SK-N-SH (cell line): ENCODE results near the gene NR1D2. TPM values are rescaled to one million over a fixed set of nuclear protein-coding genes. Genes with fewer than 3 reads are reported as not detected.

Source experiments
- CTCF ChIA-PET: fragments of 300-600, 350-600 bp; formaldehyde crosslinking; extraction: SDS; loops from one replicate; lab custom pipeline; 2021; lab: Yijun Ruan, JAX
- POLR2A ChIA-PET: fragments of 350-600 bp; sonication (Branson Sonifier 250); formaldehyde crosslinking; extraction: SDS; loops from one replicate; lab custom pipeline; 2020; ENCODE audit warnings: antibody characterized with exemption, inconsistent platforms; lab: Yijun Ruan, JAX
- DNase-seq: peaks from one replicate; pipeline ENCODE4 v3.0.0; 2012
- H2AFZ ChIP-seq: fragments of 200-600 bp; sonication (generic); 2 replicates; pipeline ENCODE4 v1.8.1; 2016; ENCODE audit warnings: antibody characterized with exemption, mild to moderate bottlenecking, low read depth
- H3F3A ChIP-seq: fragments of 200-600 bp; sonication (generic); replicated peaks from 2 replicates; pipeline ENCODE3; 2016; ENCODE audit warnings: antibody characterized with exemption, mild to moderate bottlenecking; ENCODE audit not compliant: insufficient read depth
- H3K27ac ChIP-seq, 2 experiments: fragments of 200-500 bp in 1 of 2; fragments of 200-600 bp in 1 of 2; sonication (Bioruptor generic) in 1 of 2; sonication (generic), shearing (Covaris generic) in 1 of 2; 2 replicates each; pipeline versions ENCODE4 v1.5.1 to v1.6.1; 2014 to 2016; ENCODE audit warnings: low read depth in 2 of 2, inconsistent platforms in 1 of 2, low read length in 1 of 2, mild to moderate bottlenecking in 1 of 2, mixed read lengths in 1 of 2
- H3K27me3 ChIP-seq: fragments of 200-600 bp; sonication (generic), shearing (Covaris generic); 2 replicates; pipeline ENCODE4 v1.6.1; 2016; ENCODE audit warnings: mixed run types; ENCODE audit not compliant: insufficient read depth
- H3K36me3 ChIP-seq, 2 experiments: fragments of 200-500 bp in 1 of 2; fragments of 200-600 bp in 1 of 2; sonication (Bioruptor generic) in 1 of 2; sonication (generic) in 1 of 2; replicated peaks in 1 of 2; 2 replicates each; pipeline versions ENCODE3 to v1.5.1; 2014 to 2016; ENCODE audit warnings: low read length in 1 of 2, mild to moderate bottlenecking in 1 of 2; ENCODE audit not compliant: insufficient read depth in 2 of 2, control insufficient read depth in 1 of 2
- H3K4me1 ChIP-seq, 2 experiments: fragments of 200-500 bp in 1 of 2; fragments of 200-600 bp in 1 of 2; sonication (Bioruptor generic) in 1 of 2; sonication (generic), shearing (Covaris generic) in 1 of 2; 2 replicates each; pipeline versions ENCODE4 v1.5.1 to v1.6.1; 2014 to 2016; ENCODE audit warnings: low read depth in 1 of 2, low read length in 1 of 2, mixed run types in 1 of 2; ENCODE audit not compliant: insufficient read depth in 2 of 2, control insufficient read depth in 1 of 2
- H3K4me2 ChIP-seq: fragments of 200-600 bp; sonication (generic), shearing (Covaris generic); 2 replicates; pipeline ENCODE4 v1.6.1; 2017; ENCODE audit warnings: mixed run types
- H3K4me3 ChIP-seq, 2 experiments: fragments of 200-500 bp in 1 of 2; fragments of 200-600 bp in 1 of 2; sonication (Bioruptor generic) in 1 of 2; sonication (generic), shearing (Covaris generic) in 1 of 2; 2 replicates each; pipeline versions ENCODE4 v1.5.1 to v1.8.1; 2014 to 2016; ENCODE audit warnings: low read depth in 2 of 2, inconsistent platforms in 1 of 2, low read length in 1 of 2, mild to moderate bottlenecking in 1 of 2, mixed read lengths in 1 of 2, moderate library complexity in 1 of 2
- H3K79me2 ChIP-seq: fragments of 200-600 bp; sonication (generic); 2 replicates; pipeline ENCODE4 v1.8.1; 2017; ENCODE audit warnings: mild to moderate bottlenecking; ENCODE audit not compliant: insufficient read depth
- H3K9ac ChIP-seq: fragments of 200-600 bp; sonication (generic); 2 replicates; pipeline ENCODE4 v1.6.1; 2017; ENCODE audit warnings: mixed run types
- H3K9me2 ChIP-seq: fragments of 200-600 bp; sonication (generic); 2 replicates; pipeline ENCODE4 v1.6.1; 2017; ENCODE audit warnings: mixed run types
- H3K9me3 ChIP-seq: fragments of 200-600 bp; sonication (generic); 2 replicates; pipeline ENCODE4 v1.6.1; 2017; ENCODE audit warnings: mixed run types, mild to moderate bottlenecking, moderate library complexity
- H4K20me1 ChIP-seq: fragments of 200-600 bp; sonication (generic); 2 replicates; pipeline ENCODE4 v1.6.1; 2017; ENCODE audit warnings: mild to moderate bottlenecking, mixed run types; ENCODE audit not compliant: insufficient read depth
- EP300 ChIP-seq, 2 experiments: IDR thresholded peaks; 2 replicates each; pipeline versions ENCODE4 v1.4.0 to v1.6.1; 2012; ENCODE audit warnings: borderline replicate concordance in 1 of 2, low read depth in 1 of 2, low read length in 1 of 2
- EZH2phosphoT487 ChIP-seq: fragments of 200-600 bp; sonication (generic); IDR thresholded peaks from 2 replicates; pipeline ENCODE4 v1.6.1; 2017; ENCODE audit warnings: low read depth, mixed run types, mild to moderate bottlenecking, antibody characterized with exemption, moderate library complexity, borderline replicate concordance
- FOSL2 ChIP-seq: IDR thresholded peaks from 2 replicates; pipeline ENCODE4 v1.4.0; 2012; ENCODE audit warnings: low read depth, mild to moderate bottlenecking, moderate library complexity, borderline replicate concordance
- FOXM1 ChIP-seq: IDR thresholded peaks from 2 replicates; pipeline ENCODE4 v1.4.0; 2012; ENCODE audit warnings: low read depth, mild to moderate bottlenecking
- GABPA ChIP-seq: IDR thresholded peaks from 2 replicates; pipeline ENCODE4 v1.4.0; 2012; ENCODE audit warnings: low read depth, mild to moderate bottlenecking
- JUND ChIP-seq: IDR thresholded peaks from 2 replicates; pipeline ENCODE4 v1.4.0; 2012
- MEF2A ChIP-seq: IDR thresholded peaks from 2 replicates; pipeline ENCODE4 v1.4.0; 2012; ENCODE audit warnings: low read depth, borderline replicate concordance
- RAD21 ChIP-seq: IDR thresholded peaks from 2 replicates; pipeline ENCODE4 v1.6.1; 2012; ENCODE audit warnings: mild to moderate bottlenecking, low read length
- SMC3 ChIP-seq: IDR thresholded peaks from 2 replicates; pipeline ENCODE4 v1.6.1; 2012; ENCODE audit warnings: low read depth, low read length, improper control_type of control experiment
- TAF1 ChIP-seq: IDR thresholded peaks from 2 replicates; pipeline ENCODE4 v1.6.1; 2012; ENCODE audit warnings: low read depth, mild to moderate bottlenecking, low read length, moderate library complexity, borderline replicate concordance
- TCF12 ChIP-seq: IDR thresholded peaks from 2 replicates; pipeline ENCODE4 v1.4.0; 2012
- WGBS: methylation state at CpG from one replicate; pipeline ENCODE4 v1.1.6; 2017; ENCODE audit warnings: low lambda C conversion rate; 5-methylcytosine and 5-hydroxymethylcytosine counted together
- polyA plus RNA-seq, 3 experiments: library from polyadenylated mRNA; depleted of rRNA; stranded (reverse); fragments of >200 nt; gene quantifications; 2 replicates each; pipeline ENCODE4 v1.2.3, GENCODE V29; 2012
- TF ChIP-seq, protein P1 (sequence below): IDR thresholded peaks from 2 replicates; pipeline ENCODE4 v1.6.1; 2012; ENCODE audit warnings: mild to moderate bottlenecking, low read depth, low read length, moderate library complexity
- TF ChIP-seq, protein P2 (sequence below): fragments of 150-350 bp; IDR thresholded peaks from 2 replicates; pipeline ENCODE4 v1.6.1; 2017; ENCODE audit warnings: antibody characterized with exemption, low read length, low read depth, borderline replicate concordance
- TF ChIP-seq, protein P3 (sequence below): IDR thresholded peaks from 2 replicates; pipeline ENCODE4 v1.4.0; 2012; ENCODE audit warnings: low read depth

Gene NR1D2
- polyA plus RNA-seq, 1 of the 3 experiments (the other 2 are of a cell fraction), result 12.0 TPM

DNA sequence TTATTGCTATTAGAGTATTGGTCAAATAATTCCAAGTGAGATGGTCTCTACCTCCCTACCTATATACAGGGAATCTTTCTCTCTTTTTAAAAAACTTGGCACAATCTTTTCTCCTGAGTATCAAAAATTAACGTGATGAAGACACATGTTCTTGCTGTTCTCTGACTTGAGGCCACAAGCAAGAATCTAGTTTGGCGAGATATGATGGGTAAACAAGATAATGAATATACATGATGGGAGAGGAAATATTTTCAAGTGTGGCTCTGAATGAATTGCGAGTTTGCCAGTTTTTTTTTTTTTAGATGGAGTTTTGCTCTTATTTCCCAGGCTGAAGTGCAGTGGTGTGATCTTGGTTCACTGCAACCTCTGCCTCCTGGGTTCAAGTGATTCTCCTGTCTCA, 11.6 kb downstream of the NR1D2 start:
- H2AFZ ChIP-seq, result no peak overlapping the region
- H3K4me2 ChIP-seq, result no peak overlapping the region
- H3K4me1 ChIP-seq, result peaks cover 6 to 9% of the 10 kb centered on the region in 2 experiments; a peak in 2 of 4 replicates
- DNase-seq, result no peak
- H3K9ac ChIP-seq, result no peak overlapping the region
- TF ChIP-seq EZH2phosphoT487 (no peak), TCF12 (no peak), JUND (no peak), SMC3 (no peak), GABPA (no peak), EP300 (IDR thresholded peaks at IDR 0.05; ENCODE audit: borderline replicate concordance in 1 of 2, low read depth in 1 of 2, low read length in 1 of 2) (no peak), FOXM1 (no peak), TAF1 (no peak)
- TF ChIP-seq, protein P1, sequence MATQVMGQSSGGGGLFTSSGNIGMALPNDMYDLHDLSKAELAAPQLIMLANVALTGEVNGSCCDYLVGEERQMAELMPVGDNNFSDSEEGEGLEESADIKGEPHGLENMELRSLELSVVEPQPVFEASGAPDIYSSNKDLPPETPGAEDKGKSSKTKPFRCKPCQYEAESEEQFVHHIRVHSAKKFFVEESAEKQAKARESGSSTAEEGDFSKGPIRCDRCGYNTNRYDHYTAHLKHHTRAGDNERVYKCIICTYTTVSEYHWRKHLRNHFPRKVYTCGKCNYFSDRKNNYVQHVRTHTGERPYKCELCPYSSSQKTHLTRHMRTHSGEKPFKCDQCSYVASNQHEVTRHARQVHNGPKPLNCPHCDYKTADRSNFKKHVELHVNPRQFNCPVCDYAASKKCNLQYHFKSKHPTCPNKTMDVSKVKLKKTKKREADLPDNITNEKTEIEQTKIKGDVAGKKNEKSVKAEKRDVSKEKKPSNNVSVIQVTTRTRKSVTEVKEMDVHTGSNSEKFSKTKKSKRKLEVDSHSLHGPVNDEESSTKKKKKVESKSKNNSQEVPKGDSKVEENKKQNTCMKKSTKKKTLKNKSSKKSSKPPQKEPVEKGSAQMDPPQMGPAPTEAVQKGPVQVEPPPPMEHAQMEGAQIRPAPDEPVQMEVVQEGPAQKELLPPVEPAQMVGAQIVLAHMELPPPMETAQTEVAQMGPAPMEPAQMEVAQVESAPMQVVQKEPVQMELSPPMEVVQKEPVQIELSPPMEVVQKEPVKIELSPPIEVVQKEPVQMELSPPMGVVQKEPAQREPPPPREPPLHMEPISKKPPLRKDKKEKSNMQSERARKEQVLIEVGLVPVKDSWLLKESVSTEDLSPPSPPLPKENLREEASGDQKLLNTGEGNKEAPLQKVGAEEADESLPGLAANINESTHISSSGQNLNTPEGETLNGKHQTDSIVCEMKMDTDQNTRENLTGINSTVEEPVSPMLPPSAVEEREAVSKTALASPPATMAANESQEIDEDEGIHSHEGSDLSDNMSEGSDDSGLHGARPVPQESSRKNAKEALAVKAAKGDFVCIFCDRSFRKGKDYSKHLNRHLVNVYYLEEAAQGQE, result no peak
- TF ChIP-seq, protein P2, sequence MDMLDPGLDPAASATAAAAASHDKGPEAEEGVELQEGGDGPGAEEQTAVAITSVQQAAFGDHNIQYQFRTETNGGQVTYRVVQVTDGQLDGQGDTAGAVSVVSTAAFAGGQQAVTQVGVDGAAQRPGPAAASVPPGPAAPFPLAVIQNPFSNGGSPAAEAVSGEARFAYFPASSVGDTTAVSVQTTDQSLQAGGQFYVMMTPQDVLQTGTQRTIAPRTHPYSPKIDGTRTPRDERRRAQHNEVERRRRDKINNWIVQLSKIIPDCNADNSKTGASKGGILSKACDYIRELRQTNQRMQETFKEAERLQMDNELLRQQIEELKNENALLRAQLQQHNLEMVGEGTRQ, result no peak
- peaks cover 15 to 51% of the 10 kb centered on the region in 2 experiments for H3K36me3 ChIP-seq
- H4K20me1 ChIP-seq, result peaks cover 86% of the 10 kb centered on the region
- POLR2A ChIA-PET, result no interaction called here
- H3F3A ChIP-seq, result peaks cover 25% of the 10 kb centered on the region
- peaks cover 90% of the 10 kb centered on the region for H3K79me2 ChIP-seq
- 97% methylated on average over 3 of the region's 3 CpGs for WGBS
- no peak overlapping the region for H3K4me3 ChIP-seq
- H3K9me2 ChIP-seq, result no peaks in the 10 kb centered on the region
- CTCF ChIA-PET, result interaction anchor here (1.5 kb wide), 1 partner anchor 8 kb away, joined by 5 read pairs; no protein-coding TSS in a partner anchor
- no peaks in the 10 kb centered on the region for H3K9me3 ChIP-seq
- no peaks in the 10 kb centered on the region for H3K27me3 ChIP-seq
- H3K27ac ChIP-seq, result no peak overlapping the region

DNA sequence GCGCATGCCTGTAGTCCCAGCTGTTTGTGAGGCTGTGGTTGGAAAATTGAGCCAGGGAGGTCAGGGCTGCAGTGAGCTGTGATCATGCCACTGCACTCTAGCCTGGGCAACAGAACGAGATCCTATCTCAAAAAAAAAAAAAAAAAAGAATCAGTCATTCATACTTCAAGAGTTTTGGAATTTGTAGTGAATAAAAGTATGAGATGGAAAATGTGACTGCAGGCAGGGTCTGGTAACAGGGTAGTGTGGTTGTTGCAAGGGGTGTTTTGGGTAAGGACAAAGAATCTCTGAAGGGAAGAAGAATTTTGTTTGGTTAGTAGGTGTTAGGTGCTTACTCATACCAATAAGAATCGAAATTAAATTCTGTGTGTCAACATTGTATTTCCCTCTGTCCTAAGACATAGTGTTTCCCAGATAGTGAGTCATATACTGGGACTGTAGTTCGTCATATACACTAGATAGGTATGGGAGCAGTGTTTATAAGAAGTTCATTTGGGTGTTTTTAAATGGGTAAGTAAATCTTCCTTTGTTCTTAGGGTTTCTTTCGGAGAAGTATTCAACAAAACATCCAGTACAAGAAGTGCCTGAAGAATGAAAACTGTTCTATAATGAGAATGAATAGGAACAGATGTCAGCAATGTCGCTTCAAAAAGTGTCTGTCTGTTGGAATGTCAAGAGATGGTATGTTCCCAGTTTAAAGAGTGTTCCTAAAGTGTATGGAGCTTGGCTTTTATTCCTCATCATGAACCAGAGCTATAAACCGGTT, 14.2 kb downstream of the NR1D2 start:
- H4K20me1 ChIP-seq, result peaks cover 82% of the 10 kb centered on the region
- WGBS, result 49% methylated on average over 7 of the region's 7 CpGs
- H3K79me2 ChIP-seq, result peaks cover 84% of the 10 kb centered on the region
- POLR2A ChIA-PET, result no interaction called here
- peak overlapping the region; percentile 25; the same call in 1 of the 2 replicates for H3K9ac ChIP-seq
- CTCF ChIA-PET, result no interaction called here
- no peak overlapping the region for H3K4me3 ChIP-seq
- no peaks in the 10 kb centered on the region for H3K9me3 ChIP-seq
- DNase-seq, result no peak
- H3F3A ChIP-seq, result peaks cover 51% of the 10 kb centered on the region
- no peaks in the 10 kb centered on the region for H3K27me3 ChIP-seq
- peaks cover 0 to 16% of the 10 kb centered on the region in 2 experiments; a peak in 1 of 4 replicates for H3K4me1 ChIP-seq
- H3K36me3 ChIP-seq, result peaks cover 25 to 70% of the 10 kb centered on the region in 2 experiments
- peak overlapping the region in 1 of 2 experiments; percentile 89; a peak in 3 of 4 replicates for H3K27ac ChIP-seq
- TF ChIP-seq RAD21 (no peak), TCF12 (peak; percentile 29), MEF2A (no peak), JUND (peak; percentile 27), EP300 (IDR thresholded peaks at IDR 0.05; ENCODE audit: borderline replicate concordance in 1 of 2, low read depth in 1 of 2, low read length in 1 of 2) (0 out of 4 replicates have a peak, but pooled peaks of 1 of the 2 experiments have one; percentile 30), FOSL2 (peak; percentile 66; the same call in 1 of the 2 replicates), SMC3 (no peak)
- TF ChIP-seq, protein P3, sequence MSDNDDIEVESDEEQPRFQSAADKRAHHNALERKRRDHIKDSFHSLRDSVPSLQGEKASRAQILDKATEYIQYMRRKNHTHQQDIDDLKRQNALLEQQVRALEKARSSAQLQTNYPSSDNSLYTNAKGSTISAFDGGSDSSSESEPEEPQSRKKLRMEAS, result no peak
- H3K9me2 ChIP-seq, result no peaks in the 10 kb centered on the region
- H2AFZ ChIP-seq, result no peak overlapping the region
- peak overlapping the region; percentile 44; the same call in 1 of the 2 replicates for H3K4me2 ChIP-seq
